ENCODE results near the gene AMZ2.
A peak's percentile ranks its signal among the peaks of the same experiment; 100 is the strongest.

AMZ2 gene

GRCh38 chr17:68291836-68292688 is 44.2 kb downstream of the AMZ2 start:
- DNase-seq, result peak; percentile 82 to 90

- DNase-seq, result no peak
Observed at GRCh38 chr17:68292689-68293040, 44.8 kb downstream of the AMZ2 start.

- DNase-seq, result no peak
Observed at GRCh38 chr17:68293490-68294195, 45.8 kb downstream of the AMZ2 start.

GRCh38 chr17:68294196-68294555 is 46.3 kb downstream of the AMZ2 start:
- no peak for DNase-seq

- no peak for DNase-seq
Observed at GRCh38 chr17:68294617-68295016, 46.8 kb downstream of the AMZ2 start.

GRCh38 chr17:68295086-68295485 is 47.2 kb downstream of the AMZ2 start:
- peak; percentile 41 to 43 for DNase-seq

GRCh38 chr17:68296217-68297191 is 48.7 kb downstream of the AMZ2 start:
- DNase-seq, result peak in 1 of 2 experiments; percentile 21

GRCh38 chr17:68297195-68297594 is 49.4 kb downstream of the AMZ2 start:
- no peak for DNase-seq

- no peak for DNase-seq
Observed at GRCh38 chr17:68298601-68299000, 50.8 kb downstream of the AMZ2 start.

GRCh38 chr17:68299817-68300216 is 52.0 kb downstream of the AMZ2 start:
- DNase-seq, result no peak

- DNase-seq, result no peak
Observed at GRCh38 chr17:68301438-68301959, 53.7 kb downstream of the AMZ2 start.

GRCh38 chr17:68302066-68302564 is 54.3 kb downstream of the AMZ2 start:
- no peak for DNase-seq

- no peak for DNase-seq
Observed at GRCh38 chr17:68302666-68303065, 54.8 kb downstream of the AMZ2 start.

- no peak for DNase-seq
Observed at GRCh38 chr17:68304706-68305105, 56.9 kb downstream of the AMZ2 start.

- no peak for DNase-seq
Observed at GRCh38 chr17:68305142-68305541, 57.3 kb downstream of the AMZ2 start.
